Measurements from ENCODE around the gene SHD. TPM values are rescaled to one million over a fixed set of nuclear protein-coding genes. Genes with fewer than 3 reads are reported as not detected.

SHD gene
- total and polyA plus RNA-seq, 9 of the 15 experiments (the other 6 are each of a cell fraction or from before 2014, with no cell fraction given) = 0.05 to 0.62 (median 0.15) TPM; not detected in 5

GRCh38 chr19:4337906-4338440, 58.9 kb downstream of the SHD start (continued):
- TF ChIP-seq TEAD4 (IDR thresholded peaks at IDR 0.05; ENCODE audit: low read length) (peak; percentile 58; the same call in 1 of the 2 replicates), TEAD4 (CRISPR knock-in tag; IDR thresholded peaks at IDR 0.05; ENCODE audit: borderline replicate concordance) (no peak), PHF8 (IDR thresholded peaks at IDR 0.05; ENCODE audit: borderline replicate concordance, low read length) (no peak; the same call in 1 of the 2 replicates), POLR3A (IDR thresholded peaks at IDR 0.05; ENCODE audit: borderline replicate concordance, extremely low read depth, insufficient read depth, insufficient read length) (no peak), REST (IDR thresholded peaks at IDR 0.05; ENCODE audit: borderline replicate concordance) (no peak), REST (CRISPR knock-in tag; IDR thresholded peaks at IDR 0.05; ENCODE audit: low read depth) (no peak), ARID2 (IDR thresholded peaks at IDR 0.05) (no peak), MTA2 (IDR thresholded peaks at IDR 0.05; ENCODE audit: low read depth) (no peak), HINFP (tag; conservative IDR thresholded peaks at IDR 0.05; ENCODE audit: low read depth) (no peak)
